HG02884 (cell line): ENCODE results near the gene HEATR5A.
"Not testable (repeated sequence)": the region's sequence is repeated elsewhere in the genome, so short reads cannot be mapped to it uniquely, and the experiment has no call there.

Experiments used
- ATAC-seq: cut with Tn5 transposase; IDR thresholded peaks from one replicate; pipeline ENCODE4 v1.9.1; 2021; ENCODE audit warnings: mild to moderate bottlenecking, moderate library complexity; ENCODE audit not compliant: unreplicated experiment

The HEATR5A gene

GRCh38 chr14:31336646-31337045 is 83.7 kb downstream of the HEATR5A start:
- ATAC-seq: no peak

GRCh38 chr14:31331395-31331794 is 89.0 kb downstream of the HEATR5A start:
- ATAC-seq: not testable (repeated sequence)

GRCh38 chr14:31329876-31330521 is 90.4 kb downstream of the HEATR5A start:
- not testable (repeated sequence) for ATAC-seq

- ATAC-seq: no peak
Observed at GRCh38 chr14:31326111-31326510, 94.2 kb downstream of the HEATR5A start.

- ATAC-seq: no peak
Observed at GRCh38 chr14:31323419-31323818, 96.9 kb downstream of the HEATR5A start.

- no peak for ATAC-seq
Observed at GRCh38 chr14:31320922-31321766, 99.2 kb downstream of the HEATR5A start.

GRCh38 chr14:31320216-31320615 is 100.1 kb downstream of the HEATR5A start:
- ATAC-seq: no peak

GRCh38 chr14:31319701-31320100 is 100.6 kb downstream of the HEATR5A start:
- ATAC-seq: no peak

GRCh38 chr14:31312934-31313333 is 107.4 kb downstream of the HEATR5A start:
- no peak for ATAC-seq

- not testable (repeated sequence) for ATAC-seq
Observed at GRCh38 chr14:31312370-31312769, 108.0 kb downstream of the HEATR5A start.

GRCh38 chr14:31307618-31308017 is 112.7 kb downstream of the HEATR5A start:
- no peak for ATAC-seq

- no peak for ATAC-seq
Observed at GRCh38 chr14:31307198-31307597, 113.2 kb downstream of the HEATR5A start.

- no peak for ATAC-seq
Observed at GRCh38 chr14:31303654-31304053, 116.7 kb downstream of the HEATR5A start.

- ATAC-seq: no peak
Observed at GRCh38 chr14:31300883-31301282, 119.5 kb downstream of the HEATR5A start.

- ATAC-seq: no peak
Observed at GRCh38 chr14:31300296-31300695, 120.1 kb downstream of the HEATR5A start.

- ATAC-seq: peak; percentile 82
Observed at GRCh38 chr14:31297701-31298344, 122.5 kb downstream of the HEATR5A start.

GRCh38 chr14:31297112-31297511 is 123.2 kb downstream of the HEATR5A start:
- no peak for ATAC-seq

GRCh38 chr14:31294746-31295405 is 125.5 kb downstream of the HEATR5A start:
- no peak for ATAC-seq

- no peak for ATAC-seq
Observed at GRCh38 chr14:31292937-31293616, 127.3 kb downstream of the HEATR5A start.

- no peak for ATAC-seq
Observed at GRCh38 chr14:31291210-31291609, 129.1 kb downstream of the HEATR5A start.
